ENCODE data around the gene CCT5. TPM values are rescaled to one million over a fixed set of nuclear protein-coding genes. Genes with fewer than 3 reads are reported as not detected.
"Not testable (repeated sequence)": the region's sequence is repeated elsewhere in the genome, so short reads cannot be mapped to it uniquely, and the experiment has no call there.

CCT5 gene
- total RNA-seq, 1 donor from 2014 or later: 610 TPM

DNA sequence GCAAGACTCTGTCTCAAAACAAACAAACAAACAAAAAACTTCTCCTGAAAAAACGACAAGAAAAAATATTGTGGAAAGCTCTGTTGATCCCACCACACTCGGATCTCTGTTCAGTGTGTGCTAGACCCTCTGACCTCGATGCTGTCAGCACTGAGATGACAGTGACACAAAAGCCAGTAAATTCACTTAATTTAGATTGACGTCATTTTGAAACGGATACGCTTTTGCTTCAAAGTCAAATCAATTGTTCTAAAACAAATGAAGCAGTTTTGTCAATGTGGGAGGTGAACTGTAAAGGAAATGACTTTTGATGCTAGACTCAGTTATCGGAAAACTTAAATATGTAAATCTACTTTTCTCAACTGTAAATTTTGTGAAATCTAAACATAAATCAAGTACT, 26.6 kb downstream of the CCT5 start:
- DNase-seq (ENCODE audit: low read depth in 2 of 2): peak; percentile 14 to 81

DNA sequence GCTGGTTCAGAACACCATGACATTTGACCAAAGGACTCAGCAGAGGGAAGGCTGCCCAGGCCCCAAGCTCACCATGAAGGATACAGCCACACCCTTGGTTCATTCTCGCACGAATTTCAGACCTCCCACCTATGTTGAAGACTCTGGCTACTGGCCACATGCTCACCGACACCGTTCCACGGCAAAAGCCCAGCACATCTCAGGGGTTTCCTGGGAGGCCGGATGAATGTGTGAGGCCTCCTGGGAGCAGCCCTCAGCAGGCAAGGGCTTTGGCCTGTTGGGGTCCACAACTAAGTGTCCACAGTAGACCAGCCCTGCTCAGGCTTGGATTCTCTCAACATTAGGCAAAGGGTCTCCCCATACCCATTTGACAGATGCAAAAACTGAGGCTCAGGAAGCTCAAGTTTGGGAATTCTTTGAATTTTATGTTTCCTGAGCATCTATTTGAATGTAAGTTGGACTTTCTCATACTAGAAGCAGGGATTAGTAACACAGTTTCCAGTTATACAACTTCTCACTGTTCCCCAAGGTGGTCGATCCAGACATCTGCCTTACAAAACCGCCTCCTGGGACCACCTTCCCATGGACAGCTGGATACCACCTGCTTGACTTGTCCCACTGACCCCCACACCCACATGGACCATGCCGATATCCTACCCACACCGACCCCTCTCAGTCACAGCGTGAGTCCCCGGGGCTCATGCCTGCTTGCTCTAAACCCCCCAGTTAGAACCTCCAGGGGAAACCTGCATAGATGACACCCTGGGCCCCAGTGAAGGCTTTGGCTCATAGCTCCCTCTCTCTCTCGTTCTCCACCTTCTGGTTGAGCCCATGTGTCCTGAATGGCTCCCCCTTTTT, 27.9 kb downstream of the CCT5 start:
- DNase-seq (ENCODE audit: low read depth in 2 of 2): no peak

DNA sequence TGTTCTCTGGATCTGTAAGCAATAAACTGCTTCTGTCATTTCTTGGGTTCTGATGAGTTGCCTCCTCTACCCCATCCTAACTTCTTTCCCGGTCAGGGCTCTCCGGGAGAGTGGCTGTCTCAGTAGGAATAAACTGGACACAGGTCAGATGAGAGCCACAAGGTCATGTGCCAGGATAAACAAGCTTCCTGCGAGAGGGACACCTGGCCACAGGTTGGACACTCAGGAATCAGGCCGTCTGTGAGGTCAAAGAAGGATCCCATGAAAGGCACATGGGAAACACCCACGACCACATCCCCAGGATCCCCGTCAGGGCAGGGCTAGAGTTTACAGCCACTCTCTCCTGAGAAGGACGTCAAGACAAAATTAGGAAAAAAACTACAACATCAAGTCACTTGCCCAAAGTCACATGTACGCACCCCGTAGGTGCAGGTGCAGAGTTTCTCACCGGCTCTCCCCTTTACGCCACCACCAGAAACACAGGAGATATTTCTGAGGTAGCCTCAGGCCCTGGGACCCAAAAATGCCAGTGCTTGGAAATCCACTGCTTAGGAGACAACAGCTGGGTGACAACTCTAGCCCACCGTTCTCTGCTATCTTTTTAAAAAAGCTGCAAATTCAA, 28.7 kb downstream of the CCT5 start:
- no peak for DNase-seq (ENCODE audit: low read depth in 2 of 2)

DNA sequence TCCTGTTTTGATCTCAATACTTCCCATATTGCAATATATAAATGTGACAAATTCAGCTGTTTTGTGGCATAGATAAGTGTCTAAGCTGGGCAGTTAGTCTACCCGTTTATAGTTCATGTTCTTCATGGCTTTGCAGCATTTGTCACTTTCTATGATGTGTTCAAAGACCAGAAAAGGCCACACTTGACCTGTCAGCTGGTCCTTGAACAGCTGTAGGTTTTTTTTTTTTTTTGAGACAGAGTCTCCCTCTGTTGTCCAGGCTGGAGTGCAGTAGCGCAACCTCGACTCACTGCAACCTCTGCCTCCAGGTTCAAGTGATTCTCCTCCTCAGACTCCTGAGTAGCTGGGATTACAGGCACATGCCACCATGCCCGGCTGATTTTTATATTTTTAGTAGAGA, 29.2 kb downstream of the CCT5 start:
- no peak for DNase-seq (ENCODE audit: low read depth in 2 of 2)

DNA sequence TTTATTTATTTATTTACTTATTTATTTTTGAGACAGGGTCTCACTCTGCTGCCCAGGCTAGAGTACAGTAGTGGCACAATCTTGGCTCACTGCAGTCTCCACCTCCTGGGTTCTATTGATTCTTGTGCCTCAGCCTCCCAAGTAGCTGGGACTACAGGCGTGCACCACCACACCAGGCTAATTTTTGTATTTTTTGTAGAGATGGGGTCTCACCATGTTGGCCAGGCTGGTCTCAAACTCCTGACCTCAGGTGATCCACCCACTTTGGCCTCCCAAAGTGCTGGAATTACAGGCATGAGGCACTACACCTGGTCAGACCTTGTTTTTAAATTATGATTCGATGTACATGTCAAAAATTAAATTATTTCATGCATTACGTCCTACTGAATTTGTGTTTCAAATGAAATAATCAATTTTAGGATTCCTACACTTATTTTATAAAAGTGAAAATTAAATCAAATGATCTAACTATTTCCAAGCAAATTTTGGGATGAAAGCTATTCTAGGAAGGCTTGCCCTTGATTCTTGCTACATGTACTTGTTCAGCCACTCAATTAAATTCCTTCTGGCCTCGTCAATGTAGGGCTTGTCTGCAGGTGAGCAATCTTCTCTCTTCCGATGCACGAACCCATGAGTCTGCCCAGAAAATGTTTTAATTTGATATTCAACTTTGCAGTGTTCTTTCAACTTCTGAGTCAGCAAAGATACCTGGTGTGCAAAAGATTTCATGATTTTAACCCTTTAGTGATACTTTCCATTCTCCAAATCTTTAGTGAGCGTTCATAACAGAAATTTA, 30.0 kb downstream of the CCT5 start:
- no peak for DNase-seq (ENCODE audit: low read depth in 2 of 2)

DNA sequence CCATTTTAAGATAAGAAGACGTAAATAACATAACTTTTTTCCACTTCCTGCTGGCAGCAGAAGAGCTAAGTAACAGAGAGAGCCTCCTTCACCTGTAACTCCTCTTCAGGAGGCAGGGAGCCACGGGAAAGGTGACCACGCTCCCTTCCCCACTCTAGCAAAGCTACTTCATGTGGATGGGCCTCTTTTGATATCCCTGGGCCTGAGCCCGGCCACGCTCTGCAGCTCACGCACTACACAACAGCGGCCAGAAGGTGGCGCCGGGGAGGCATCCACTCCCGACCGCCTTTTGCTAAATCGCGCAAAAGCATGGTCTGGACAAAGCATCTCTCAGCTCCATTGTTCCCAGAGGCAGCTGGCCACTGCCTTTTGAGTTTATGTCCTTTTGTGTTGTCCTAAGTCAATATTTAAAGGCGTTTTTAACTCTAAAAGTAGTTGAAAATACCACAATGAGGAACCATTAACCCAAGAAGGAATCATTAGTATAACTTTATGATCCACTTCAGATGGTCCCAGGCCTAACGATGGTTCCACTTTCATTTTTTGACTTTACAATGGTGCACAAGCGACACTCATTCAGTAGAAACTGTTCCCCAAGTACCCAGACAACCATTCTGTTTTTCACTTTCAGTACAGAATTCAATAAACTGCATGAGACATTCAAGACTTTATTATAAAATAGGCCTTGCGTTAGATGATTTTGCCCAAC, 34.0 kb downstream of the CCT5 start:
- peak; percentile 75 to 87 for DNase-seq (ENCODE audit: low read depth in 2 of 2)

DNA sequence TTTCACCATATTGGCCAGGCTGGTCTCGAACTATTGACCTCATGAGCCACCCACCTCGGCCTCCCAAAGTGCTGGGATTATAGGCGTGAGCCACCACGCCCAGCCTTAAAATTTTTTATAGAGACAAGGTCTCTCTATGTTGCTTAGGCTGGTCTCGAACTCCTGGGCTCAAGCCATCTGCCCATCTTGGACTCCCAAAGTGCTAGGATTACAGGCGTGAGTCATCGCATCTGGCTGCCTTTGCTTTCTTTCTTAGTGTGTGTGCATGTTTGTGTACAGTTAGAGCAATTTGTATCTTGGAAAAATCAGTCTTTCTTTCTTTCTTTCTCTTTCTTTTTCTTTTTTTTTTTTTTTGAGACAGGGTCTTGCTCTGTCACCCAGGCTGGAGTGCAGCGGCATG, 35.3 kb downstream of the CCT5 start:
- not testable (repeated sequence) for DNase-seq (ENCODE audit: low read depth in 2 of 2)

DNA sequence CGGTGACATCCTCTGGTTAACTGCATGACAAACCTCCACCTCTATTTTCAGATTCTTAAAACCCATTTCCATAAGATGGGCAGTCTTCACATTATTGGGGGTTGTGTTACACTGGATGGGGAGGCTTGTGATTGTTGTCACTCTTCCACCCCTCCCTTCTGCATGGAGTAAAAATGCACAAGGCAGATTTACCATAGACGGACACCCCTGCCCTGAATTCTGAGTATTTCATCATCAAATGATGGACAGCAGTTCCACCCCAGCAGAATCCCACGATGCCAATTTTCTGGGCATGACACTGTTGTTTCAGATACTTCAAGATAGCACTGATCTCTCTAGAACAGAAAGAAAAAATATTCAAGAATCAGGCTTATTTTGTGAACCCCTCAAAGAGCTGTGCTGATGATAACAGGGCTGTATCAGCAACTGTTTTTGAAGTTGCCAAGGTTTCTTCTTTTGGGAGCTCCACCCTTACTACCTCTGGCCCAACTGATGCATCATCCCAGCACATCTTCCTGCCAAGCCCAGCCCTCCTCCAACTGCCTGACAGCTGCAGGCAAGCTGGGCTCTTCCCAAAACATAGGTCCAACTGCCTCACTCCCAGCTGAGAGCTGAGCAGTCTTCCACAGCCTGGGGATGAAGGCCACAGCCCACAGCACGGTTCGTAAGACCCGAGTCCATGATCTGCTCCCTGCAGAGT, 36.2 kb downstream of the CCT5 start:
- no peak for DNase-seq (ENCODE audit: low read depth in 2 of 2)

DNA sequence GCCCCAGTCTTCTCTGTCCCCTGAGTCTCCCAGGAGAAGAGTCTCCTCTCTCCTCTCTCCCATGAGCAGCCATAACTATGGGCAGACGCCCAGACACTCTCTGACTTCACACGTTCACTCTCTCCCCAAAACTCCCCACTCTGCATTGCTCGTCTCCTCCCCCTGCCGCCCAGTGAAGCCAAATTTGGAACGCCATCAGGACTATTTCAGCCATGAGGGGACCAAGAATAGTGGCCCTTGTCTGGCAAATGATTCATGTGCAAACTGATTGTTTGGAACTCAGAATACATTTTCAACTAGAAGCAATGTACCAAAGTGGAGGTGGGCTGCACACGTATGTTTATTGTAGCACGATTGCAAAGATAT, 36.8 kb downstream of the CCT5 start:
- DNase-seq (ENCODE audit: low read depth in 2 of 2): no peak

DNA sequence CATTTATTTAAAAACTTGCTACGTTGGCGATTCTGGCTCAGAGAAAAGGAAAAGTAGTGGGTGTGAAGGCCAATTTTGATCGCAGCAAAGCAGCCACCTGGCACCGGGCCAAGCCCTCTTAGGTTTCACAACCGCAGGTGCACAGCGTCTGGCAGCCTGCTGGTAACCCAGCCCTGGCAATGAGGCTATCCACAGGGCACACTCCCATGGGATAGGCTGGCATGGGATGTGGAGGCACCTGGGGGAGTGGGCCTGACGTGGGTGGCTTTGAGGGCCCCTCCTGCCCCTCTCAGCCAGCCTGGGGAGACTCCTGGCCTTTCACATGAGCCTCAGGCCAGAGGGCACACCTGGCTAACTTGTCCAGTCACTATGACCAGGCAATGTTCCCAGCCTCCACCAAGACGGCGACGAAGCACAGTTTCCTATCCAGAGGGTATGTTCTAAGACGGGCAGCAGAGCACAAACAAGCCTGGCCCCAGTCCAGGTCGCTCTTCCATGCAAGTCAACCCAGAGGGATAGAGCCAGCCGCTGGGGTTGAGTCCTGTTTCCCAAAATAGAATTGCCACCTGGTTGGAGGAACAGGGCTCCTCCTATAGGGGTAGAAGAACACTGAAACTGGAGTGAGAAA, 38.6 kb downstream of the CCT5 start:
- DNase-seq (ENCODE audit: low read depth in 2 of 2): no peak

DNA sequence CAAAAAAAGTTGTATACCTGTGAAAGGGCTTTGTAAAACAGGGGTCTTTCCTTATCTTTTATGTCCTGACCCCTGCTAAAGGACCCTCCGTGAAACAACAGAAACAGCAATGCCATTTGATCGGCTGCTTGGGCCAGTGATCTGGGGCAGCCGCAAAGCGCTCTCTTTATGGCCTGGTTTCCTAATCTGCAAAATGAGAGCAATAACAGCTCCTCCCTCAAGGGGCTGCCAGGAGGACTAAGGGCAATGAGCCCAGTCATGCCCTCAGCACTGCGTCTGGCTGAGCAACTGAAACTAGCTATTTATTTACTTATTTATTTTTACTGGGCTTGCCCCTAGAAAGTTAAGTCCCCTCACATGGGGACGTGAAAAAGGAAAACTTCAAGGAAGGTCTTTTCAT, 39.3 kb downstream of the CCT5 start:
- no peak for DNase-seq (ENCODE audit: low read depth in 2 of 2)

DNA sequence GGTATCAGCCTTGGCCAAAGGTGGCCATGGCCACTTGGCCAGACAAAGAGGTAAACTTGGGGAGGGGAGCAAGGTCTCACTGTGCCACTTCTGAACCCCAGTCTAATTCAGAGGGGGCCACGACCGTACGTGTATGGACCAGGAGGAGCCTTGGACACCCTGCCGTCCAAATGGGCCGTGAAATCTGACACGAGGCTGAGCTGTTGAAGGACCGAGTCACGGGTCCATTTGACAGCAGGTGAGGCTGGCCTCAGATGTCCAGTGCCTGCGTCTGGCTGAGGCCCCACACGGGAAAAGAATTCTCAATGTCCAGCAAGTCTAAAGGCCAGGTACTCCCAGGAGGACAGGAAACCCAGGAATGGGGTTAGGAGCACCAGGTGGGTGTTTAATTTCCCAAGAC, 39.9 kb downstream of the CCT5 start:
- no peak for DNase-seq (ENCODE audit: low read depth in 2 of 2)

DNA sequence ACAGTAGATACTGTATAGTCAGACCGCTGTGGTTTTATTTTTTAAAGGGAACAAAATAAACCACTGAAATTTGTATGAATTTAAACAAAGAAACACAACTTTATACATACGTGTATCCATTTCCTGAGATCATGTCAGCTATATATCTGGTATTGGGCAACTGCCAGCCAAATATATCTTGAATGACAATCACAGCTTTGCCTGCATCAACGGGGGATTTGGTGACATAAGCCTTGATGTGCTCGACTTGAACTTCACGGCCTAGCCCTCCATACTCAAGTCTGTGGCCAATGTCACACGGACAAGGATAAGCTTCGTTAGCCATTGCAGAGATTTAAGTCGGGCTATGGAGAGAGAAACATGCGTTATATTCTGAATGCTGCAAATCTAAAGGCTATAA, 40.4 kb downstream of the CCT5 start:
- no peak for DNase-seq (ENCODE audit: low read depth in 2 of 2)

DNA sequence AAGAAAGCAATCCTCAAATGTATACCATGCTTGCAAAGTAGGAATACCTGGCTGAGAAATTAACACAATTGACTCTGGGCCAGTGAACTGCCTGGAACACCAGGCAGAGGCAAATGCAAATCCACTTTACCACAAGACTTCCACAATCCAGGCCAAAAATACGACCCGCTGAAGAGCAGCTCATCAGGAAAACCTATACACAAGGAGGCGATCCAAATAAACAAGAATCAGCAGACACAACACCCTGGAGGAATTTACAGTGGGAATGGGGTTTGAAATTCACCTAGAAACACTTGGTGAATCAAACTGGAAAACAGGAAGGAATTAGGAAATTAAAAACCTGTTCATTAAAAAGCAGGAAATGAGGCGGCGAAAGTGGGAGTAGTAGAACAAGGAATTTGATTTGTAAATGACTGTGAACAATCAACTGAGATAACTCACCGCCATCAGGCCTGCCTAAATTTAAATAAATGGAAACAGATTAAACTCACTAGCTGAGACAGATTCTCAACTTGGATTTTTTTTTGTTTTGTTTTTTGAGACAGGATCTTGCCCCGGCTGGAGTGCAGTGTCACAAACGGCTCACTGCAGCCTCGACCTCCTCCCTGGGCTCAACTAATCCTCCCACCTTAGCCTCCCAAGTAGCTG, 41.7 kb downstream of the CCT5 start:
- no peak for DNase-seq (ENCODE audit: low read depth in 2 of 2)

DNA sequence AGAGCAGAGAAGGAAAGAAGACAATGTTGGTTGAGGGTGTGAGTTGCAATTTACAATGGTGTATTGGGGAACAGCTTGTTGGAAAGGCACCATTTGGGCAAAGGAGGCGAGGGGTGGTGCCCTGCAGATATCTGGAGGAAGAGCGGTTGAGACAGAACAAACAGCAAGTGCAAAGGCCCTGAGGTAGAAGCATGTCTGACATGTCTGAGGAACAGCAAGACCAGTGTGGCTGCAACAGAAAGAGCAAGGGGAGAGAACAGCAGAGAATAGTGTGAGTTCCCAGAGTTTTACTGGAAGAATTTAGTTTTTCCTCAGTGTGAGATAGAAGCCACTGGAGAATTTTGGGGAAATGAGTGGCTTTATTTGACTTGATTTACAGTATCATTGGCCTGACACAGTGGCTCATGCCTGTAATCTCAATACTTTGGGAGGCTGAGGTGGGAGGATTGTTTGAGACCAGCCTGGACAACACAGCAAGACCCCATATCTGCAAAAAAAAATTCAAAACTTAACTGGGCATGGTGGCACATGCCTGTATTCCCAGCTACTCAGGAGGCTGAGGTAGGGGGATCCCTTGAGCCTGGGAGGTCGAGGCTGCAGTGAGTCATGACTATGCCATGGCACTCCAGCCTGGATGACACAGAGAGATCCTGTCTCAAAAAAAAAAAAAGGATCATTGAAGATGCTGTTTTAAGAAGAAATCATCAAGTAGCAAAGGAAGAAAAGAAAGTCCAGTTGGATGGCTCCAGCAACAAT, 44.0 kb downstream of the CCT5 start:
- no peak for DNase-seq (ENCODE audit: low read depth in 2 of 2)

DNA sequence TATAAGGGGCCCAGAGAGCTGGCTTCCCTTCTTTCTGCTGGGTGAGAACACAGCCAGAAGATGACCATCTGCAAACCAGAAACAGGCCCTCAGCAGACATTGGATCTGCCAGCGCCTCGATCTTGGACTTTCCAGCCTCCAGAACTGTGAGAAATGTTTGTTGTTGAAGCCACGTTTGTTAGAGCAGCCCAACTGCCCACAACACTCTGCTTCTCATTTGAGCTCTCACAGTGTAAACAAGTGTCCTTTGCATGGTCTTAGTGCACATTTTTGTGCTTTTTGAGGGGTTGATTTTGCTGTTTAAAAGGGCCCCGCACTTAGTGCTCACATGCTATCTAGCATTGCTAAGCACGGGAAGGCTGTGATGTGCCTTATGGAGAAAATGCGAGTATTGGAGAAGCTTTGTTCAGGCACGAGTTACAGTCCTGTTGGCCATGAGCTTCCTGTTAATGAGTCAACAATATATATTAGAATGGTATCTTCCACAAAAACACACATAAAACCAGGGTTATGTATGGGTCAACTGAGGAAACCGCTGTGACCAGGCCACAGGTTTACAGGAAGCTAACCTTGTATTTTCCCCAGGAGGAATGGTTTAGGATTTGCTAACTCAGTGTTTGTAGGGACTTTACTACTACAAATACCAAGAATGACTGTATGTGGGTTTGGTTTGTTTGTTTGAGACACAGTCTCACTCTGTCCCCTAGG, 45.7 kb downstream of the CCT5 start:
- DNase-seq (ENCODE audit: low read depth in 2 of 2): peak; percentile 50 to 53

DNA sequence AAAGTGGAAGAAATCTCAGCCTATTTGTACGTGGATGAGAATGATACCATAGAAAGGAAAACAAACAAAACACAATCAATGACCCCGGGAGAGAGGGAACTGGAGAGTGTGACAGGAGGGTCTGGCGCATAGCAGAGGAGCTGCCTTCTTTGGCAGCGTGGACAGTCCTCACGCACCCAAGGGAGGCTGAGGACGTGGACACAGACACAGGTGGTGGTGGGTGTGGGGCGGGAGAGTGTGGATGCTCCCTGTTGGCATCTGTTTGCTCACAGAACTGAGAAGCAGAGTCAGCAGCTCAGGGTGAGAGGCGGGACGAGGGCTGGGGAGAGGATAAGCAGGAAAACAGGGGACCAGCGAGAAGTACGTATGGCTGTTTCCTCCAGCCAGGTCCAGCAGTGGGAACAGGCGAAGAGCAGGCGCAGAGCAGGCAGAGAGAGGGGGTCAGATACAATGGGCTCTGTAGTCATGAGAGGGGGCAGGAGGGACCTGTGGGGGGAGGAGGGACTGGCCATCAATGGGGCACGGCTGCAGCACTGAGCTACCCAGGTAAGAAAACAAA, 47.6 kb downstream of the CCT5 start:
- DNase-seq (ENCODE audit: low read depth in 2 of 2): no peak

DNA sequence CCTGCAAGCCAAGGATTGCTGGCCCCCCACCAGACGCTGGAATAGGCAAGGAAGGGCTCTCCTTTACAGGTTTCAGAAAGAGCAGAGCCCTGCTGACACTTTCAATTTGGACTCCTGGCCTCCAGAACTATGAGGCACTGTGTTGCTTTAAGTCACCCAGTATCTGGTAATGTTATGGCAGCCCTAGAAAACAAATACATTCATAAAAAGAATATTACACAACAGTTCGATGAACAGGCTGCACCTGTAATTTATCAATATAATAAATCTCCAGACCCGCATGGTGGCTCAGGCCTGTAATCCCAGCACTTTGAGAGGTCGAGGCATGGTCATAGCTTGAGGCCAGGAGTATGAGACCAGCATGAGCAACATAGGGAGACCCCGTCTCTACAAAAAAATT, 50.2 kb downstream of the CCT5 start:
- no peak for DNase-seq (ENCODE audit: low read depth in 2 of 2)

DNA sequence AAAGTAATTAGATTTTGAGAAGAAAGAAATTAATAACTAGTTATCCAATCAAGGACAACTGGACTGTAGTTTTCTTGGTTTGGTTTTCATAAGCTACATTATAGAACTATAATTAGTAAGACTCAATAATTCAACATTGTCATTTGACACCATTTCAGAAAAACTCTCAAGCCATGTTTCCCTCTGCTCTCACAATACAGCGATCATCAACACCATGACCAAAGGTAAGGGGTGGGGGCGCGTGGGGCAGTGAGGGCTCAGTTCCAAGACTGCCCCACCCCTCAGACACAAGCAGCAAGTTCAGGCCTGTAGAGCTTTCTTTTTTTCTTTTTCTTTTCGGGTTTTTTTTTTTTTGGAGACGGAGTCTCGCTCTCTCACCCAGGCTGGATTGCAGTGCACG, 51.2 kb downstream of the CCT5 start:
- no peak for DNase-seq (ENCODE audit: low read depth in 2 of 2)
